ENCODE results near the gene VGLL4. TPM values are rescaled to one million over a fixed set of nuclear protein-coding genes. Genes with fewer than 3 reads are reported as not detected.

VGLL4 gene
- total RNA-seq, 1 experiment from 2014 or later, result 46.3 TPM

- BruUV-seq (replicated peaks), result no TSS peak
- Histone ChIP-seq H3K4me3 (ENCODE audit: low read length) (no peak overlapping the region), H3K27ac (ENCODE audit: low read length) (no peak overlapping the region), H3K27me3 (ENCODE audit: low read length) (no peaks in the 10 kb centered on the region), H3K9me2 (replicated peaks; ENCODE audit: low read length) (no peaks in the 10 kb centered on the region), H3K4me2 (ENCODE audit: low read length) (no peak overlapping the region), H4K20me1 (ENCODE audit: low read length) (no peaks in the 10 kb centered on the region; the same call in 1 of the 2 replicates), H3F3A (ENCODE audit: low read length, unreplicated experiment) (no peaks in the 10 kb centered on the region), H3K4me1 (ENCODE audit: insufficient read depth, low read length) (no peaks in the 10 kb centered on the region), H3K9ac (ENCODE audit: low read length) (no peak overlapping the region), H3K36me3 (ENCODE audit: low read depth, low read length) (peaks cover 13% of the 10 kb centered on the region; the same call in 1 of the 2 replicates), H3K9me3 (ENCODE audit: low read length) (no peaks in the 10 kb centered on the region), H3K79me2 (ENCODE audit: low read length) (0 out of 2 replicates have a peak, but pooled peaks cover 9% of the 10 kb centered on the region), H2AFZ (ENCODE audit: low read length) (no peak overlapping the region)
- ATAC-seq (no peak), DNase-seq (no peak)
- ChIA-PET POLR2A (ENCODE audit: unreplicated experiment) (no interaction called here), CTCF (no interaction called here)
- intact Hi-C loops (cut with micrococcal nuclease), result no loop called here
- TF ChIP-seq CTCF (conservative IDR thresholded peaks at IDR 0.05; ENCODE audit: low read depth, low read length) (no peak), EZH2 (IDR thresholded peaks at IDR 0.05; ENCODE audit: low read length, unreplicated experiment) (no peak), EZH2phosphoT487 (IDR thresholded peaks at IDR 0.05; ENCODE audit: borderline replicate concordance, low read length) (no peak)
Observed at GRCh38 chr3:11555881-11556633, 87.7 kb downstream of the VGLL4 start.

GRCh38 chr3:11555211-11555782 is 88.4 kb downstream of the VGLL4 start:
- Histone ChIP-seq H3K27ac (ENCODE audit: low read length) (no peak overlapping the region), H3K4me2 (ENCODE audit: low read length) (no peak overlapping the region), H3K36me3 (ENCODE audit: low read depth, low read length) (peaks cover 13% of the 10 kb centered on the region; the same call in 1 of the 2 replicates), H4K20me1 (ENCODE audit: low read length) (no peaks in the 10 kb centered on the region; the same call in 1 of the 2 replicates), H3K9me2 (replicated peaks; ENCODE audit: low read length) (no peaks in the 10 kb centered on the region), H3F3A (ENCODE audit: low read length, unreplicated experiment) (no peaks in the 10 kb centered on the region), H3K9ac (ENCODE audit: low read length) (no peak overlapping the region), H3K4me3 (ENCODE audit: low read length) (no peak overlapping the region), H3K9me3 (ENCODE audit: low read length) (no peaks in the 10 kb centered on the region), H3K79me2 (ENCODE audit: low read length) (0 out of 2 replicates have a peak, but pooled peaks cover 9% of the 10 kb centered on the region), H3K27me3 (ENCODE audit: low read length) (no peaks in the 10 kb centered on the region), H3K4me1 (ENCODE audit: insufficient read depth, low read length) (no peaks in the 10 kb centered on the region), H2AFZ (ENCODE audit: low read length) (no peak overlapping the region)
- DNase-seq (no peak), ATAC-seq (no peak)
- TF ChIP-seq EZH2phosphoT487 (IDR thresholded peaks at IDR 0.05; ENCODE audit: borderline replicate concordance, low read length) (no peak), EZH2 (IDR thresholded peaks at IDR 0.05; ENCODE audit: low read length, unreplicated experiment) (no peak), CTCF (conservative IDR thresholded peaks at IDR 0.05; ENCODE audit: low read depth, low read length) (no peak)
- ChIA-PET CTCF (no interaction called here), POLR2A (ENCODE audit: unreplicated experiment) (no interaction called here)
- BruUV-seq (replicated peaks), result no TSS peak
- intact Hi-C loops (cut with micrococcal nuclease), result no loop called here

GRCh38 chr3:11554666-11555065 is 89.0 kb downstream of the VGLL4 start:
- no peaks in the 10 kb centered on the region for H3F3A ChIP-seq (ENCODE audit: low read length, unreplicated experiment)
- no peak overlapping the region for H3K27ac ChIP-seq (ENCODE audit: low read length)
- peaks cover 13% of the 10 kb centered on the region; the same call in 1 of the 2 replicates for H3K36me3 ChIP-seq (ENCODE audit: low read depth, low read length)
- no peak overlapping the region for H3K4me3 ChIP-seq (ENCODE audit: low read length)
- H3K9ac ChIP-seq (ENCODE audit: low read length), result no peak overlapping the region
- H3K79me2 ChIP-seq (ENCODE audit: low read length), result 0 out of 2 replicates have a peak, but pooled peaks cover 9% of the 10 kb centered on the region
- ChIA-PET POLR2A (ENCODE audit: unreplicated experiment) (no interaction called here), CTCF (no interaction called here)
- intact Hi-C loops (cut with micrococcal nuclease), result no loop called here
- H3K9me2 ChIP-seq (replicated peaks; ENCODE audit: low read length), result no peaks in the 10 kb centered on the region
- H3K9me3 ChIP-seq (ENCODE audit: low read length), result no peaks in the 10 kb centered on the region
- BruUV-seq (replicated peaks), result no TSS peak
- DNase-seq (no peak), ATAC-seq (no peak)
- H3K27me3 ChIP-seq (ENCODE audit: low read length), result no peaks in the 10 kb centered on the region
- no peaks in the 10 kb centered on the region; the same call in 1 of the 2 replicates for H4K20me1 ChIP-seq (ENCODE audit: low read length)
- TF ChIP-seq CTCF (conservative IDR thresholded peaks at IDR 0.05; ENCODE audit: low read depth, low read length) (no peak), EZH2 (IDR thresholded peaks at IDR 0.05; ENCODE audit: low read length, unreplicated experiment) (no peak), EZH2phosphoT487 (IDR thresholded peaks at IDR 0.05; ENCODE audit: borderline replicate concordance, low read length) (no peak)
- H3K4me1 ChIP-seq (ENCODE audit: insufficient read depth, low read length), result no peaks in the 10 kb centered on the region
- no peak overlapping the region for H2AFZ ChIP-seq (ENCODE audit: low read length)
- H3K4me2 ChIP-seq (ENCODE audit: low read length), result no peak overlapping the region

All from PC-3 (cell line).